Stimulated activated CD8-positive, alpha-beta memory T cell treated with anti-CD3 and anti-CD28 coated beads, Interleukin-2, amount 100 ng/mL, for 1 hour (primary cell): ENCODE data around the gene TMCC1.
A peak's percentile ranks its signal among the peaks of the same experiment; 100 is the strongest.
"Not testable (repeated sequence)": the region's sequence is repeated elsewhere in the genome, so short reads cannot be mapped to it uniquely, and the experiment has no call there.

Experiments
- DNase-seq, 2 donors: peaks; one replicate each; pipeline ENCODE4 v3.0.0-alpha.2; 2020; ENCODE audit warnings: low read depth in 2 of 2

Gene TMCC1

DNA sequence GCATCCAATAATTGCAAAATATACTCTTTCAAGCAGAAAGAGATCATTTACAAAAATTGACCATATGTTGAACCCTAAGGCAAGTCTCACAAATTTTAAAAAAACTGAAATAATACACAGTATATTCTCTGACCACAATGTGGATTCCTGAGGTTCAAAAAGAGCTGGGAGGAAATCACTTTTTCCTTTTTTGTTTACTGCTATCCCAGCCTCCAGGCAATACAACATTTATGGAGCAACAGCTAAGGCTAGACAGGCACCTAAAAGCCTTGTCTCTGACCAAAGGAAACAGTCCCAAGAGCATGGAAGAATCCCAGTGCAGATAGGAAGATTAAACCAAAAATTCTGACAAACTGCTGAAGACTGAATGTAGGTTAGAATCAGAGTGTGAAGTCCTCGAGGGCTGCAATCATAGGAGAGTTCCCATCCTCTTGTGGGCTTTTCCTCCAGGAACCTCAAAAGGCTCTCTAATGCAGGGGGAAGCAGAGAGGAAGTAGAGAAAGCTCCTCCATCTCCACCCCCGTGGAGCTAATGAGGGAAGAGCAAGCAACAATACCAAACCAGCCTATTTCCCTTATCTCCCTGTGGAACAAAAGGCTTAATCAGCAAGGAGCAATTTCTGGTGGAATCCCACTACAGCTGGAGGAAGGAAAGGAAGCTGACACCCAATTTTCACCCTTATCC, 57.0 kb downstream of the TMCC1 start:
- no peak for DNase-seq

GRCh38 chr3:129835198-129835597, 58.3 kb downstream of the TMCC1 start:
- DNase-seq = no peak

GRCh38 chr3:129834580-129834979, 58.9 kb downstream of the TMCC1 start:
- no peak for DNase-seq

DNA sequence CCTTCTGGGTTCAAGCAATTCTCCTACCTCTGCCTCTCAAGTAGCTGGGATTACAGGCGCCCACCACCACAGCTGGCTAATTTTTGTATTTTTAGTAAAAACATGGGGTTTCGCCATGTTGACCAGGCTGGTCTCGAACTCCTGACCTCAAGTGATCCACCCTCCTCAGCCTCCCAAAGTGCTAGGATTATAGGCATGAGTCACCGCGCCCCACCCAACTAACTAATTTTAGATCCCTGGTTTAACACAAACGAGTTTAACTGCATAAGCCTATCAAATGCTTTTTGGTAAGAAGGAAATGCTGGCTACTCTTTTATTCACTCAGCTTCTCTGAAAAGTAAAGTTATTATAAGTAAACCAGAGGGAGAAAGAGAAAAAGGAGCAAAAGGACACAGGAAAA, 61.6 kb downstream of the TMCC1 start:
- DNase-seq = not testable (repeated sequence)

DNA sequence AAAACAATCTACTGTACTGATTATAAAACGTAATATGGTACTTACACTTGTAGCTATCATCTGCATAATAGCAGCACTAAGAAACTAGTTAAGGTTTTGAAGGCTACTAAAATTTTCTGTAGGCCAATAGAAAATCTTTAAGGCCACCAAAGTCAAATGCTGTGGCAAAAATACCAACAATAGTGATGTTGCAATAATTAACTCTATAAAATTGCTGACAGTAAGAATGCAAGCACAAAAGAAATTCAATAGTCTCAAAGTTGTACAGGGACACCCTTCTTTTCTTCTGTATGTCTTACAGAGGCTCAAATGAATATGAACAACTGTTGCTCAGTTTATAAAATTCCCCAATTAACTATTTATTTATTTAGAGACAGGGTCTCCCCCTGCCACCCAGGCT, 62.0 kb downstream of the TMCC1 start:
- no peak for DNase-seq

DNA sequence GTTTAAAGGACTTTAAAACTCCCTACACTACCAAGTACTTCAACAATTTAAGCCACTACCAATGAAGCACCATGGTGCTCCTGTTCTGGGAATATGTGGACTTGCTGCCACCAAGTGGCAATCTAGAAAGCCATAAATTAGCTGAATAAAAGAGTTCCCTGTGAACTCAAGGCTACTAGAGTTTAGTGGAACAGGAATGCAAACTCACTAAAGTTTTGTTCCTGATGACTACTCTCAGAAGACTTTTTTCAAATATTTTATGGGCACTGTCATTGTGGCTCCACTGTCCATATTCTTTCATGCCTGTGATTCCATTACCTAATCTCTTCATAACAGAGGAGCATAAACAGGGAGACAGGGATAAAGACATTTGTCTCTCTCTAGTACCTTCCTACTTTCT, 63.9 kb downstream of the TMCC1 start:
- DNase-seq = no peak

GRCh38 chr3:129827765-129828164, 65.7 kb downstream of the TMCC1 start:
- no peak for DNase-seq

GRCh38 chr3:129824926-129825541, 68.5 kb downstream of the TMCC1 start:
- peak in 1 of 2 donors; percentile 3 for DNase-seq

- no peak for DNase-seq
Observed at GRCh38 chr3:129822679-129823078, 70.8 kb downstream of the TMCC1 start.

- no peak for DNase-seq
Observed at GRCh38 chr3:129822241-129822640, 71.3 kb downstream of the TMCC1 start.

- DNase-seq = no peak
Observed at GRCh38 chr3:129820587-129820986, 72.9 kb downstream of the TMCC1 start.

DNA sequence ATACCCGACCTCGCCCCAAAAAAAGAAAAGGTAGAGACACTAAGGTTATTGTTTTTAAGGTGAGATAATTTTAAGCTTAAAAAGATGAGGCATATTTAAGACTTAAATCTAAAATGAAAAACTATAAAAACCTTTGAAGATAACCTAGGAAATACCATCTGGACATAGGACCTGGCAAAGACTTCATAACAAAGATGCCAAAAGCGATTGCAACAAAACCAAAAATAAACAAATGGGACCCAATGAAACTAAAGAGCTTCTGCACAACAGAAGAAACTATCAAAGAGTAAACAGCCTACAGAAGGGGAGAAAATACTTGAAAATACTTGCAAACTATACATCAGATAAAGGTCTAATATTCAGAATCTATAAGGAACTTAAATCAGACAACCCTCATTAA, 80.9 kb downstream of the TMCC1 start:
- DNase-seq = no peak

GRCh38 chr3:129809297-129809696, 84.2 kb downstream of the TMCC1 start:
- no peak for DNase-seq

DNA sequence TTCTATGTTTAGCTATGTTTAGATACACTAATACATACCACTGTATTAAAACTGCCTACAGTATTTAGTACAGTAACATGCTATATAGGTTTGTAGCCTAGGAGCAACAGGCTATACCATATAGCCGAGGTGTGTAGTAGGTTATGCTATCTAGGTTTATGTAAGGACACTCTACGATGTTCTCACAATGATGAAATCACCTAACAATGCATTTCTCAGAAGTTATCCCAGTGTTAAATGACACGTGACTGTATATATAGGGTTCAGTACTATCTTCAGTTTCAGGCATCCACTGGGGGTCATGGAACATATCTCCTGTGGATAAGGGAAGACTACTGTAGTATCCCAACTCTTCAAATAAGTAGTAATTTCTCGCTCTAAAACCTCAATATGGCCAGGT, 97.4 kb downstream of the TMCC1 start:
- no peak for DNase-seq

- no peak for DNase-seq
Observed at GRCh38 chr3:129795186-129796010, 98.1 kb downstream of the TMCC1 start.

DNA sequence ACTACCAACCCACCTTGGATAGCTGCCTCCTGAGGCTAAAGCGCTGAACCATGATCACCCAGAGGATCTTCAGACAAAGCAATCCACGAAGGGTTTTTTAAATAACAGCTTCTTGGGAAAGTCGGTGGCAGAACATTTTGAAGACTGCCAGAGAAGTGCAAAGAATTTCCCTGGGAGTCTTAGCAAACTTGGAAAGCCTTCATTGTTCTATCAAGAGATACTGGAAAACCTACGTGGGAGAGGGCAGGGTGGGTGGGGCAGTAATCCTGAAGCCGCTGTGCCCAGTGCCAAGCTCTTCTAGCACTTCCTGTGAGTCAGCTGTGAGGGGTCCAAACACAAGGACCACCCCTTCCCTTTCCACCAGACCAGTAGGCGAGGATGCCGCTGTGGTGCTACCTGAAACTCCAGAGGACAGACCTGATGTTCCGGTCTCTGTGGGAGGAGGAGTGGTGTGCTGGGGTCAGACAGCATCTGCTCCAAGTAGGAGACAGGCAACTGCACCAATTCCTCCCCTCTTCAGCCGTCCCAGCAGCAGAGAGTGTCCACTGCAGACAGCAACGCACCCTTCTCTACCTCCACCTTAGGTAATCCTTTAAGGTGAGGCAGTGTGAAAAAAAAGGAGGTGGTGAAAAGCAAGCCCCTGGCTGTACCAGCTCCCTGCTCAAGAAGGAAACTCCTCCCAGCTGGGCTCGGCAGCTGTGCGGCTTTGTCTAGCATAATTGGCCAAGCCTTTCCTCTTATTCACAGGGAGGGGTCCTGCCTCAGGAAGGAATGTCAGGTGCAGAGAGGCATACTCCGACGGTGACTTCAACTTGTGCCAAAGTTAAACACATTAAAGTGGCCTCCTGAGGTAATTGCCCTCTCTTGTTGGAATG, 99.0 kb downstream of the TMCC1 start:
- DNase-seq = no peak

DNA sequence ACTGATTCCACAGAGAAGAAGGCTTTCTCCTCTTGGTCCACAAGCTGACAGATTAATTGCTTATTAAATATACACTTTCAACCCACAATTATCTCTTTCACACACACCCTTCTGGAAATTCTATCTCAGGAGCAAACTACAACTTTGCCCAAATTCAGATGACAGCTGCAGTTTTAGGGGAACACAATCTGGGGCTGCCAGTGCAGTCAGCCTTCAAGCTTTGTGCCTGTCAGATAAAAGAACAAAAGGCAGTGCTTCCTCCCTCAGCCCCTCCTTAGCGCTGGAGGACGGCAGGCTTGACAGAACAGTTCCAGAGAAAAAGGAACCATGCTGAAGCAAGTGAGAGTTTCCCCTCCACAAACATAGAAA, 99.6 kb downstream of the TMCC1 start:
- no peak for DNase-seq

DNA sequence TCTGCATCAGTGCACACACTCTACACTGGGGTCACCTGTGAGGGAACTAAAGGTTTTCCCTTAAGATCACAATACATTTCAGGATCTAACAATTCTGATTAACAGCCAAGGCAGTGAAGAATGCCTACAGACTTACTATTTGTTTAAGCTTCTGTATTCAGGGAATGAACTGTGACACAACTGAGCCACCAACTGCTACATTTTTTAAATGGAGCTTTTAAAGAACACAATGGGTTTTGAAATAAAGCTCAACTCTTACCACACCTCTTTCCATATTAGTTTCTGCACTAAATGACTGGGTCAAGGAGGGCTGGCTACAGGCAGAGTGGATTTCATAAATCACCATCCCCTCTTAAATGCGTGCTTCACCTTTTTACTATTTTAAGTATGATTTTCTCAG, 100.2 kb downstream of the TMCC1 start:
- no peak for DNase-seq

- DNase-seq = no peak
Observed at GRCh38 chr3:129783470-129783869, 110.0 kb downstream of the TMCC1 start.

DNA sequence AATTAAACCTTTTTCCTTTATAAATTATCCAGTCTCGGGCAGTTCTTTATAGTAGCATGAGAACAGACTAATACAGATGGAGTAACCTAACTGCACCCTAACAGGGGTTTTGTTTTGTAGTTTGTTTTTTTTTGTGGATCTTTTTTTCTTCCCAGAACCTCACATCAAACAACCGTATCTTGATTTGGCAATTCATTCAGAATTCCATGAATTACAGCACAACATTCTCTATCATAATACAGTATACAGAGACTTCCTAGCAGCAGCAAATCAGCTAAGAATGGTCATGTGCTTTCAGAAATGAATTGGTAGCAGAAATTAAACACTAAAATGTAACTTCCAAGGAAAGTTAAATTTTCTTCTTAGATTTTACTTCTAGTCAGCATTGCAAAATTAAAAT, 114.6 kb downstream of the TMCC1 start:
- DNase-seq = no peak

DNA sequence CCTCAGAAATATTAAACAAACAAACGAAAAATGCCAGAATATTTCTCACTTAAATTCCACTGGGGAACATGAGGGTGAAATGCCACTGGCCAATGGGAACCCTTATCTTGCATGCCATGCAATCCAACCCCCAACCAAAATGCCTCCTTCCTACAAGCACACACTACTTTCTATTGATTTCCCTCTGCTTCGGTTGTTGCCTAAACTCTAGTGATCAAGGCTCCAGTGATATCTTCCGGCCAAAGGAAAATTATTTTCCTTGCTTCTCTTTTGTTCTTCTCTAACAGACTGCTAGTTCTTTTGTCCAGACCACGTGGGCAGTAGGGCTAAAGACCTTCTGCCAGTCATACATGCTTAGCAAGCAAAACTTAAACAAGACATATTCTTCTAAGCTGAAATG, 115.7 kb downstream of the TMCC1 start:
- no peak for DNase-seq

DNA sequence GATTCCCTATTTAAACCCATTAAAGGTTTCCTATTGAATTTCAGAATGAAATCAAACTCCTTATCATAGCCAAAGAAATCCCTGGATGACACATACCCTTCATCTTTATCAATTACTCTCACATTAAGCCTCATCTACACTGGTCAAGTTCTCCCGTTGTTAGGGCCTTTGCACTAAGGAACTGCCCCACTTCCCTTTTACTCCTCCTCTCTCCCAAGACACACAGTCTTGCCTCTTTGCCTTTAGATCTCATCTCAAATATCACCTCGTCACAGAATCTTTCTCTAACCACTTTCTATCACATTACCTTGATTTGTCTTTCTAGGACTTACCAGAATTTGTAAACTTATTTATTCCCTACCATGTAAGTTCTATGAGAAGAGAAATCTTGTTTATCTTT, 117.6 kb downstream of the TMCC1 start:
- no peak for DNase-seq
